HepG2 (cell line): Measurements from ENCODE around the gene CHMP1A.

Experiments used
- ELF1 ChIP-seq: sonication (generic); formaldehyde crosslinking; IDR thresholded peaks from 2 replicates; pipeline ENCODE4 v1.4.0; 2020; ENCODE audit warnings: missing genetic modification reagents
- ELF4 ChIP-seq: sonication (generic); formaldehyde crosslinking; IDR thresholded peaks from 2 replicates; pipeline ENCODE4 v1.5.0; 2020; ENCODE audit warnings: missing genetic modification reagents, mild to moderate bottlenecking, moderate library complexity, borderline replicate concordance
- GABPA ChIP-seq, 2 experiments: IDR thresholded peaks; 2 replicates each; pipeline ENCODE4 v1.6.1; 2011 to 2016; ENCODE audit warnings: low read depth in 2 of 2, low read length in 1 of 2, missing biosample characterization in 1 of 2, missing genetic modification characterization in 1 of 2
- JUND ChIP-seq: sonication (generic); formaldehyde crosslinking; IDR thresholded peaks from 2 replicates; pipeline ENCODE4 v1.8.0; 2022; ENCODE audit warnings: mild to moderate bottlenecking, missing genetic modification reagents
- RBAK ChIP-seq: sonication (generic); formaldehyde crosslinking; IDR thresholded peaks from 2 replicates; pipeline ENCODE4 v1.5.1; 2020; ENCODE audit warnings: mild to moderate bottlenecking, missing genetic modification reagents
- REST ChIP-seq, 2 experiments: IDR thresholded peaks; 2 replicates each; pipeline ENCODE4 v1.6.1; 2011 to 2012; ENCODE audit warnings: low read length in 2 of 2, borderline replicate concordance in 1 of 2, low read depth in 1 of 2, mild to moderate bottlenecking in 1 of 2, moderate library complexity in 1 of 2
- SMAD1 ChIP-seq: sonication (generic); formaldehyde crosslinking; IDR thresholded peaks from 2 replicates; pipeline ENCODE4 v1.4.0; 2020; ENCODE audit warnings: missing genetic modification reagents, low read depth, mild to moderate bottlenecking, borderline replicate concordance
- ZBTB44 ChIP-seq: sonication (generic); formaldehyde crosslinking; IDR thresholded peaks from 2 replicates; pipeline ENCODE4 v1.4.0; 2020; ENCODE audit warnings: missing genetic modification reagents
- ZNF232 ChIP-seq: sonication (generic); formaldehyde crosslinking; IDR thresholded peaks from 2 replicates; pipeline ENCODE4 v1.4.0; 2020; ENCODE audit warnings: missing genetic modification reagents, borderline replicate concordance
- ZNF572 ChIP-seq: sonication (generic); formaldehyde crosslinking; IDR thresholded peaks from 2 replicates; pipeline ENCODE4 v1.5.1; 2020; ENCODE audit warnings: mild to moderate bottlenecking, missing genetic modification reagents
- ZNF589 ChIP-seq: sonication (generic); formaldehyde crosslinking; conservative IDR thresholded peaks from 2 replicates; pipeline ENCODE4 v1.8.0; 2022; ENCODE audit warnings: mild to moderate bottlenecking, moderate library complexity, missing genetic modification reagents
- ZNF709 ChIP-seq: sonication (generic); formaldehyde crosslinking; IDR thresholded peaks from 2 replicates; pipeline ENCODE4 v1.5.0; 2020; ENCODE audit warnings: mild to moderate bottlenecking, missing genetic modification reagents
- TF ChIP-seq, protein P1 (sequence below): sonication (generic); formaldehyde crosslinking; IDR thresholded peaks from 2 replicates; pipeline ENCODE4 v1.5.0; 2020; ENCODE audit warnings: mild to moderate bottlenecking, missing genetic modification reagents, moderate library complexity

DNA sequence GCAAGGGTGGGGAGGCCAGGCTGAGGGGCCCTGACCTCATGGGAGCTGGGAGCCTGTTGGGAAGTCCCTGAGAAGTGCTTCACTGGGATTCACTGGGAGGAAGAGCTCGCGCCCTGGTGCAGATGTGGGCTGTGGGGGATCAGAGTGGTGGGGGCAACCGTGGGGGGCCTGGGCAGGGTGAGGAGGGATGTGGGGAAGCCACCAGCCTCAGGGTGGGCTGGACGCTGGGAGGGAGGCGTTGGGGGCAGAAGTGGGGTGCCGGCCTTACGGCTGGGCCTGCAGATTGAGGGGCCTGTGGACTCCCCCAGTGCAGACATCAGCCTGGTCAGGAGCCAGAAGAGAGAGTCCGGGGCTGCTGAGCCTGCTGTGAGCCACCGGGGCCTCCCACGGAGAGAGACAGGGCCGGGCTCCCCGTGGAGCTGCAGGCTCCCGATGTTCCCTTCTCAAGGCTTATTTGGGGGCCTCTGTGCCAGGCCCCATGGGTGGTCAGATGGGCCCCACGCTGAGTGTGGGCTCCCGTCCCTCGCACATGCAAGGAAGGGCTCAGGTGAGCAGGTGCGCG is 36.3 kb downstream of the CHMP1A start:
- no peak for TF ChIP-seq RBAK (CRISPR knock-in tag)
- TF ChIP-seq REST (IDR thresholded peaks at IDR 0.05; ENCODE audit: borderline replicate concordance in 1 of 2, low read depth in 1 of 2, low read length in 2 of 2): no peak
- no peak for TF ChIP-seq ZNF232
- no peak for TF ChIP-seq JUND (CRISPR knock-in tag)
- TF ChIP-seq ZNF709 (CRISPR knock-in tag): no peak; the same call in 1 of the 2 replicates
- TF ChIP-seq, protein P1, sequence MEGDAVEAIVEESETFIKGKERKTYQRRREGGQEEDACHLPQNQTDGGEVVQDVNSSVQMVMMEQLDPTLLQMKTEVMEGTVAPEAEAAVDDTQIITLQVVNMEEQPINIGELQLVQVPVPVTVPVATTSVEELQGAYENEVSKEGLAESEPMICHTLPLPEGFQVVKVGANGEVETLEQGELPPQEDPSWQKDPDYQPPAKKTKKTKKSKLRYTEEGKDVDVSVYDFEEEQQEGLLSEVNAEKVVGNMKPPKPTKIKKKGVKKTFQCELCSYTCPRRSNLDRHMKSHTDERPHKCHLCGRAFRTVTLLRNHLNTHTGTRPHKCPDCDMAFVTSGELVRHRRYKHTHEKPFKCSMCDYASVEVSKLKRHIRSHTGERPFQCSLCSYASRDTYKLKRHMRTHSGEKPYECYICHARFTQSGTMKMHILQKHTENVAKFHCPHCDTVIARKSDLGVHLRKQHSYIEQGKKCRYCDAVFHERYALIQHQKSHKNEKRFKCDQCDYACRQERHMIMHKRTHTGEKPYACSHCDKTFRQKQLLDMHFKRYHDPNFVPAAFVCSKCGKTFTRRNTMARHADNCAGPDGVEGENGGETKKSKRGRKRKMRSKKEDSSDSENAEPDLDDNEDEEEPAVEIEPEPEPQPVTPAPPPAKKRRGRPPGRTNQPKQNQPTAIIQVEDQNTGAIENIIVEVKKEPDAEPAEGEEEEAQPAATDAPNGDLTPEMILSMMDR: no peak
- no peak for TF ChIP-seq ZNF589 (CRISPR knock-in tag)
- no peak for TF ChIP-seq ELF1
- no peak for TF ChIP-seq ELF4 (CRISPR knock-in tag)
- no peak for TF ChIP-seq SMAD1 (CRISPR knock-in tag)
- TF ChIP-seq GABPA (IDR thresholded peaks at IDR 0.05; ENCODE audit: low read depth, low read length): no peak
- no peak for TF ChIP-seq GABPA (CRISPR knock-in tag; IDR thresholded peaks at IDR 0.05; ENCODE audit: low read depth)
- TF ChIP-seq ZNF572 (CRISPR knock-in tag): no peak
- no peak for TF ChIP-seq ZBTB44 (CRISPR knock-in tag)
